Measurements from ENCODE around the gene UBAP2L.
A peak's percentile ranks its signal among the peaks of the same experiment; 100 is the strongest.

The UBAP2L gene

GRCh38 chr1:154220970-154221277 is 169 bp downstream of the UBAP2L start:
- no peak for TF ChIP-seq ISL1 (CRISPR knock-in tag; IDR thresholded peaks at IDR 0.05)
- no peak for TF ChIP-seq ZNF8 (CRISPR knock-in tag; IDR thresholded peaks at IDR 0.05)
- TF ChIP-seq OSR1 (CRISPR knock-in tag; IDR thresholded peaks at IDR 0.05): no peak
- TF ChIP-seq ZNF70 (CRISPR knock-in tag; IDR thresholded peaks at IDR 0.05): no peak
- no peak for TF ChIP-seq ZC3H10 (CRISPR knock-in tag; IDR thresholded peaks at IDR 0.05)
- no peak for TF ChIP-seq TSHZ2 (CRISPR knock-in tag; IDR thresholded peaks at IDR 0.05)
- no peak for TF ChIP-seq ZNF565 (CRISPR knock-in tag; conservative IDR thresholded peaks at IDR 0.05; ENCODE audit: low read depth)
- TF ChIP-seq RARB (CRISPR knock-in tag; IDR thresholded peaks at IDR 0.05): no peak
- no peak for TF ChIP-seq ZFP30 (CRISPR knock-in tag; IDR thresholded peaks at IDR 0.05)
- TF ChIP-seq POU6F1 (CRISPR knock-in tag; IDR thresholded peaks at IDR 0.05; ENCODE audit: borderline replicate concordance, low read depth): no peak
- TF ChIP-seq PATZ1 (CRISPR knock-in tag; IDR thresholded peaks at IDR 0.05; ENCODE audit: borderline replicate concordance): no peak; the same call in 1 of the 2 replicates
- TF ChIP-seq ZFP3 (CRISPR knock-in tag; IDR thresholded peaks at IDR 0.05): no peak
- TF ChIP-seq CSRNP3 (CRISPR knock-in tag; IDR thresholded peaks at IDR 0.05): no peak
- no peak for TF ChIP-seq TOX (CRISPR knock-in tag; IDR thresholded peaks at IDR 0.05; ENCODE audit: borderline replicate concordance)
- no peak for TF ChIP-seq CSDC2 (CRISPR knock-in tag; IDR thresholded peaks at IDR 0.05)
- TF ChIP-seq BACH2 (CRISPR knock-in tag; IDR thresholded peaks at IDR 0.05; ENCODE audit: borderline replicate concordance): no peak
- no peak for TF ChIP-seq SNAI2 (CRISPR knock-in tag; IDR thresholded peaks at IDR 0.05)
- TF ChIP-seq GLIS3 (CRISPR knock-in tag; IDR thresholded peaks at IDR 0.05): no peak
- TF ChIP-seq ARNTL (CRISPR knock-in tag; IDR thresholded peaks at IDR 0.05; ENCODE audit: borderline replicate concordance, low read depth): no peak
- no peak for TF ChIP-seq TCF4 (CRISPR knock-in tag; IDR thresholded peaks at IDR 0.05; ENCODE audit: borderline replicate concordance)
- ATAC-seq: no peak

GRCh38 chr1:154221278-154222001 is 685 bp downstream of the UBAP2L start:
- ATAC-seq: peak; percentile 39
- peak; percentile 73 for TF ChIP-seq PATZ1 (CRISPR knock-in tag; IDR thresholded peaks at IDR 0.05; ENCODE audit: borderline replicate concordance)
- TF ChIP-seq ZFP30 (CRISPR knock-in tag; IDR thresholded peaks at IDR 0.05): no peak

GRCh38 chr1:154222518-154222917 is 1.8 kb downstream of the UBAP2L start:
- no peak for TF ChIP-seq ZFP3 (CRISPR knock-in tag; IDR thresholded peaks at IDR 0.05)
- TF ChIP-seq ISL1 (CRISPR knock-in tag; IDR thresholded peaks at IDR 0.05): no peak
- no peak for TF ChIP-seq RARB (CRISPR knock-in tag; IDR thresholded peaks at IDR 0.05)
- no peak for TF ChIP-seq OSR1 (CRISPR knock-in tag; IDR thresholded peaks at IDR 0.05)
- TF ChIP-seq CSDC2 (CRISPR knock-in tag; IDR thresholded peaks at IDR 0.05): no peak
- no peak for ATAC-seq
